DND-41 (cell line): Measurements from ENCODE around the gene ECI1.
"Not testable (repeated sequence)": the region's sequence is repeated elsewhere in the genome, so short reads cannot be mapped to it uniquely, and the experiment has no call there.

Experiments
- ATAC-seq: fragments of 200-7000 bp; cut with Tn5 transposase; 3 replicates; pipeline ENCODE4 v1.9.1; 2021; ENCODE audit warnings: low read depth; ENCODE audit not compliant: insufficient read depth
- DNase-seq: peaks from one replicate; pipeline ENCODE4 v3.0.0-alpha.2; 2020
- H2AFZ ChIP-seq: 2 replicates; pipeline ENCODE4 v1.6.0; 2012; ENCODE audit warnings: low read depth, low read length
- H3K27ac ChIP-seq: 2 replicates; pipeline ENCODE4 v1.5.1; 2012; ENCODE audit warnings: low read length, inconsistent platforms
- H3K27me3 ChIP-seq: fragments of 200-600 bp; sonication (generic); 2 replicates; pipeline ENCODE4 v1.6.0; 2012; ENCODE audit warnings: low read length, mild to moderate bottlenecking, inconsistent platforms; ENCODE audit not compliant: insufficient read depth, poor library complexity
- H3K36me3 ChIP-seq: 2 replicates; pipeline ENCODE4 v1.5.1; 2012; ENCODE audit warnings: low read length, inconsistent platforms; ENCODE audit not compliant: insufficient read depth
- H3K4me1 ChIP-seq: 2 replicates; pipeline ENCODE4 v1.5.1; 2012; ENCODE audit warnings: mild to moderate bottlenecking, low read length; ENCODE audit not compliant: insufficient read depth
- H3K4me2 ChIP-seq: 2 replicates; pipeline ENCODE4 v1.6.0; 2012; ENCODE audit warnings: mild to moderate bottlenecking, moderate library complexity, low read length, inconsistent platforms; ENCODE audit not compliant: insufficient read depth
- H3K4me3 ChIP-seq, 2 experiments: fragments of 200-600 bp in 1 of 2; shearing (Covaris generic) in 1 of 2; 2 replicates each; pipeline ENCODE4 v1.5.1; 2012 to 2016; ENCODE audit warnings: inconsistent platforms in 2 of 2, low read length in 2 of 2, mild to moderate bottlenecking in 2 of 2, low read depth in 1 of 2, moderate library complexity in 1 of 2
- H3K79me2 ChIP-seq: 2 replicates; pipeline ENCODE4 v1.6.0; 2012; ENCODE audit warnings: low read length, inconsistent platforms; ENCODE audit not compliant: insufficient read depth
- H3K9ac ChIP-seq: 2 replicates; pipeline ENCODE4 v1.6.0; 2012; ENCODE audit warnings: low read depth, mild to moderate bottlenecking, inconsistent platforms, low read length, moderate library complexity
- H3K9me3 ChIP-seq: 2 replicates; pipeline ENCODE4 v1.5.1; 2012; ENCODE audit warnings: low read length, moderate library complexity, mild to moderate bottlenecking, inconsistent platforms; ENCODE audit not compliant: insufficient read depth, severe bottlenecking
- H4K20me1 ChIP-seq: 2 replicates; pipeline ENCODE4 v1.6.0; 2012; ENCODE audit warnings: low read length; ENCODE audit not compliant: insufficient read depth
- CTCF ChIP-seq: IDR thresholded peaks from 2 replicates; pipeline ENCODE4 v1.5.1; 2012; ENCODE audit warnings: borderline replicate concordance, low read length, moderate library complexity, mild to moderate bottlenecking; ENCODE audit not compliant: poor library complexity, severe bottlenecking; ENCODE audit errors: extremely low read depth
- EZH2 ChIP-seq: IDR thresholded peaks from 3 replicates; pipeline ENCODE4 v1.6.1; 2012; ENCODE audit warnings: borderline replicate concordance, low read depth, mild to moderate bottlenecking, moderate library complexity, low read length, inconsistent platforms; ENCODE audit not compliant: severe bottlenecking

ECI1 gene

GRCh38 chr16:2205967-2206313, 45.4 kb downstream of the ECI1 start:
- Histone ChIP-seq H3K9me3 (no peaks in the 10 kb centered on the region), H3K9ac (peak overlapping the region; percentile 91), H3K36me3 (peaks cover 44% of the 10 kb centered on the region), H3K79me2 (peaks cover 31% of the 10 kb centered on the region), H3K4me3 (peak overlapping the region; percentile 80 to 89), H4K20me1 (peaks cover 6% of the 10 kb centered on the region; the same call in 1 of the 2 replicates), H3K27me3 (no peaks in the 10 kb centered on the region), H2AFZ (peak overlapping the region; percentile 99), H3K4me1 (peaks cover 33% of the 10 kb centered on the region), H3K4me2 (peak overlapping the region; percentile 96), H3K27ac (peak overlapping the region; percentile 99)
- TF ChIP-seq CTCF (no peak), EZH2 (no peak)
- peak; percentile 15 for ATAC-seq
- no peak for DNase-seq

GRCh38 chr16:2205104-2205966, 46.1 kb downstream of the ECI1 start, which contains the start of gene MLST8:
Gene MLST8, plus strand, starts transcription at chr16:2205454. Its CDS starts 632 bp downstream, at chr16:2206086.
- Histone ChIP-seq H3K9ac (peak within 1 kb of the TSS; percentile 91), H3K4me2 (peak within 1 kb of the TSS; percentile 96), H3K9me3 (no peaks in the 10 kb centered on the region), H2AFZ (peak within 1 kb of the TSS; percentile 99), H3K79me2 (peaks cover 31% of the 10 kb centered on the region), H3K4me1 (peaks cover 33% of the 10 kb centered on the region), H4K20me1 (peaks cover 5% of the 10 kb centered on the region; the same call in 1 of the 2 replicates), H3K27me3 (no peaks in the 10 kb centered on the region), H3K4me3 (peak within 1 kb of the TSS; percentile 80 to 89), H3K36me3 (peaks cover 38% of the 10 kb centered on the region), H3K27ac (peak within 1 kb of the TSS; percentile 99)
- TF ChIP-seq CTCF = peak; percentile 30
- TF ChIP-seq EZH2 = no peak
- DNase-seq (peak; percentile 86), ATAC-seq (peak; percentile 69)

- peak; percentile 8; the same call in 2 of the 3 replicates for ATAC-seq
- peaks cover 31% of the 10 kb centered on the region for H3K79me2 ChIP-seq
These were observed 46.8 kb downstream of the ECI1 start for GRCh38 chr16:2204416-2205103.

GRCh38 chr16:2203119-2203688, 48.2 kb downstream of the ECI1 start:
- not testable (repeated sequence) for ATAC-seq, H3K9me3 ChIP-seq, H3K4me3 ChIP-seq, H2AFZ ChIP-seq, H3K27me3 ChIP-seq, DNase-seq, H3K4me2 ChIP-seq, H4K20me1 ChIP-seq, H3K9ac ChIP-seq, H3K27ac ChIP-seq
- Histone ChIP-seq H3K4me1 (peaks cover 32% of the 10 kb centered on the region), H3K36me3 (peaks cover 17% of the 10 kb centered on the region), H3K79me2 (peaks cover 29% of the 10 kb centered on the region)

More at GRCh38 chr16:2204416-2205103, 46.8 kb downstream of the ECI1 start:
- peak overlapping the region; percentile 91 for H3K9ac ChIP-seq
- H3K27ac ChIP-seq = peak overlapping the region; percentile 99
- no peak for DNase-seq
- no peaks in the 10 kb centered on the region for H4K20me1 ChIP-seq
- H2AFZ ChIP-seq = peak overlapping the region; percentile 99
- H3K27me3 ChIP-seq = no peaks in the 10 kb centered on the region
- peak overlapping the region; percentile 80 to 89; a peak in 3 of 4 replicates for H3K4me3 ChIP-seq
- H3K4me2 ChIP-seq = peak overlapping the region; percentile 96
- no peak for TF ChIP-seq EZH2
- no peak for TF ChIP-seq CTCF
- H3K36me3 ChIP-seq = peaks cover 30% of the 10 kb centered on the region
- peaks cover 33% of the 10 kb centered on the region for H3K4me1 ChIP-seq
- no peaks in the 10 kb centered on the region for H3K9me3 ChIP-seq
